Right cardiac atrium (tissue), 5 donors: ENCODE results near the gene DIPK1B. TPM values are rescaled to one million over a fixed set of nuclear protein-coding genes. Genes with fewer than 3 reads are reported as not detected.

Experiments used
- ATAC-seq, 2 donors: fragments of 200-7000 bp; cut with Tn5 transposase; one replicate each; pipeline versions ENCODE4 v1.8.0 to v1.9.1; 2020; ENCODE audit warnings: moderate library complexity in 2 of 2, mild to moderate bottlenecking in 1 of 2
- DNase-seq, 3 donors: peaks; one replicate each; pipeline ENCODE4 v3.0.0-alpha.2; 2020
- H3K27ac ChIP-seq: one replicate; pipeline ENCODE4 v1.5.1; 2013; ENCODE audit warnings: mild to moderate bottlenecking, low read length, control low read depth, moderate library complexity
- H3K27me3 ChIP-seq: one replicate; pipeline ENCODE4 v1.6.1; 2013; ENCODE audit not compliant: control insufficient read depth, insufficient read depth
- H3K4me1 ChIP-seq: one replicate; pipeline ENCODE4 v1.6.1; 2013; ENCODE audit warnings: low read length; ENCODE audit not compliant: control insufficient read depth, insufficient read depth
- H3K4me3 ChIP-seq: one replicate; pipeline ENCODE4 v1.5.1; 2013; ENCODE audit warnings: low read length, control low read depth
- H3K9me3 ChIP-seq: one replicate; pipeline ENCODE4 v1.6.1; 2013; ENCODE audit warnings: low read length; ENCODE audit not compliant: control insufficient read depth
- WGBS: extraction: QIAGEN DNeasy Blood & Tissue Kit; methylation state at CpG from one replicate; pipeline ENCODE4 v1.1.7; 2013; 5-methylcytosine and 5-hydroxymethylcytosine counted together
- intact Hi-C, 4 donors: fragments of 100-400 bp; cut with DNase I; formaldehyde crosslinking; loops; one replicate each; pipeline versions ENCODE4 v1.11.0 to v1.14.0; 2022 to 2023
- polyA plus RNA-seq: library from polyadenylated mRNA; stranded (reverse); fragments of 200-250 nt; gene quantifications from one replicate; pipeline ENCODE4 v1.2.3, GENCODE V29; 2013
- total RNA-seq, 4 donors: library from RNA; stranded (reverse); fragmentation: NEBNext Ultra II Directional; extraction: Animal tissue kit (Norgen Biotek cat#: 25700); gene quantifications; one replicate each; pipeline ENCODE4 v1.2.1, GENCODE V29; 2021
- donor health status: healthy with polysubstance abuse.
- donor health status: DM: no; HTN: yes; CAD: no.
- donor health status: DM: no; HTN: no; CAD: no.
- donor health status: DM: no; HTN: yes; CAD: no; lungs with severe emphysema.
- donor health status: DM: yes; HTN: yes; CAD: no.

DIPK1B gene
- total and polyA plus RNA-seq, 5 donors = 34.2 to 42.7 (median 38.1) TPM

- 49% methylated on average over 17 of the region's 17 CpGs for WGBS
- peak overlapping the region; percentile 89 for H3K27ac ChIP-seq
- H3K4me3 ChIP-seq = no peak overlapping the region
- DNase-seq = peak; percentile 73 to 87 (median 85)
- intact Hi-C loops = no loop called here
- no peaks in the 10 kb centered on the region for H3K9me3 ChIP-seq
- peak; percentile 66 to 75 for ATAC-seq
- no peaks in the 10 kb centered on the region for H3K27me3 ChIP-seq
- no peaks in the 10 kb centered on the region for H3K4me1 ChIP-seq
Measured at GRCh38 chr9:136714096-136714892, 1.9 kb downstream of the DIPK1B start.

- WGBS = 52% methylated on average over 8 of the region's 8 CpGs
- ATAC-seq (peak; percentile 3 to 24), DNase-seq (no peak)
- Histone ChIP-seq H3K27ac (peak overlapping the region; percentile 89), H3K4me3 (no peak overlapping the region), H3K4me1 (no peaks in the 10 kb centered on the region), H3K9me3 (no peaks in the 10 kb centered on the region), H3K27me3 (no peaks in the 10 kb centered on the region)
- intact Hi-C loops = no loop called here
Measured at GRCh38 chr9:136714893-136715274, 2.5 kb downstream of the DIPK1B start.

- Histone ChIP-seq H3K9me3 (no peaks in the 10 kb centered on the region), H3K27ac (no peak overlapping the region), H3K27me3 (no peaks in the 10 kb centered on the region), H3K4me1 (peaks cover 4% of the 10 kb centered on the region), H3K4me3 (no peak overlapping the region)
- ATAC-seq = no peak
- peak in 1 of 3 donors; percentile 64 for DNase-seq
- intact Hi-C loops = no loop called here
- 82% methylated on average over 16 of the region's 16 CpGs for WGBS
Measured at GRCh38 chr9:136717399-136717798, 5.0 kb downstream of the DIPK1B start.

GRCh38 chr9:136718345-136719194 lies 6.2 kb downstream of the DIPK1B start:
- Histone ChIP-seq H3K9me3 (no peaks in the 10 kb centered on the region), H3K27ac (no peak overlapping the region), H3K4me3 (no peak overlapping the region), H3K4me1 (peaks cover 4% of the 10 kb centered on the region), H3K27me3 (no peaks in the 10 kb centered on the region)
- WGBS = 78% methylated on average over 20 of the region's 20 CpGs
- no peak for DNase-seq
- ATAC-seq = no peak
- intact Hi-C loops = no loop called here

- 57% methylated on average over 24 of the region's 24 CpGs for whole genome bisulfite sequencing
- H3K4me1 ChIP-seq = peaks cover 4% of the 10 kb centered on the region
- intact Hi-C loops = no loop called here
Measured at GRCh38 chr9:136719195-136719880, 7.0 kb downstream of the DIPK1B start.

GRCh38 chr9:136720251-136720897 lies 8.0 kb downstream of the DIPK1B start:
- Histone ChIP-seq H3K4me1 (peaks cover 4% of the 10 kb centered on the region), H3K27ac (peak overlapping the region; percentile 40), H3K9me3 (no peaks in the 10 kb centered on the region), H3K27me3 (no peaks in the 10 kb centered on the region), H3K4me3 (no peak overlapping the region)
- DNase-seq (peak; percentile 79 to 89 (median 89)), ATAC-seq (peak; percentile 15 to 24)
- intact Hi-C loops = no loop called here
- 35% methylated on average over 20 of the region's 20 CpGs for WGBS

More at GRCh38 chr9:136719195-136719880, 7.0 kb downstream of the DIPK1B start:
- no peak overlapping the region for H3K4me3 ChIP-seq
- no peak overlapping the region for H3K27ac ChIP-seq
- H3K9me3 ChIP-seq = no peaks in the 10 kb centered on the region
- H3K27me3 ChIP-seq = no peaks in the 10 kb centered on the region
- ATAC-seq (peak in 1 of 2 donors; percentile 2), DNase-seq (peak in 2 of 3 donors; percentile 78 to 79)

- intact Hi-C loops = no loop called here
- H3K27me3 ChIP-seq = no peaks in the 10 kb centered on the region
- no peak for DNase-seq
- H3K4me1 ChIP-seq = peaks cover 6% of the 10 kb centered on the region
- no peak overlapping the region for H3K4me3 ChIP-seq
- H3K9me3 ChIP-seq = no peaks in the 10 kb centered on the region
- ATAC-seq = peak; percentile 3 to 7
- 43% methylated on average over 11 of the region's 11 CpGs for WGBS
- peak overlapping the region; percentile 40 for H3K27ac ChIP-seq
Measured at GRCh38 chr9:136720898-136721338, 8.5 kb downstream of the DIPK1B start.

GRCh38 chr9:136721339-136722092 lies 9.1 kb downstream of the DIPK1B start:
- H3K27me3 ChIP-seq = no peaks in the 10 kb centered on the region
- H3K9me3 ChIP-seq = no peaks in the 10 kb centered on the region
- H3K4me3 ChIP-seq = no peak overlapping the region
- 46% methylated on average over 30 of the region's 30 CpGs for WGBS
- H3K27ac ChIP-seq = peak overlapping the region; percentile 40
- peaks cover 10% of the 10 kb centered on the region for H3K4me1 ChIP-seq
- intact Hi-C loops = no loop called here
- DNase-seq (peak; percentile 80 to 83 (median 81)), ATAC-seq (peak; percentile 46 to 58)

GRCh38 chr9:136722093-136722968 lies 10.0 kb downstream of the DIPK1B start:
- intact Hi-C loops = no loop called here
- Histone ChIP-seq H3K27ac (no peak overlapping the region), H3K4me1 (peaks cover 12% of the 10 kb centered on the region), H3K9me3 (no peaks in the 10 kb centered on the region), H3K4me3 (no peak overlapping the region), H3K27me3 (no peaks in the 10 kb centered on the region)
- whole genome bisulfite sequencing = 81% methylated on average over 31 of the region's 31 CpGs
- DNase-seq (peak in 2 of 3 donors; percentile 32 to 67), ATAC-seq (no peak)
